Neutrophil (primary cell): ENCODE results near the gene GPX2.

Source experiments
- H3K27ac ChIP-seq: fragments of 200-600 bp; sonication (generic); 2 replicates; pipeline ENCODE4 v1.5.1; 2016; ENCODE audit warnings: mild to moderate bottlenecking, moderate library complexity
- H3K27me3 ChIP-seq: fragments of 200-600 bp; sonication (generic); 2 replicates; pipeline ENCODE4 v1.6.0; 2016; ENCODE audit warnings: mild to moderate bottlenecking
- H3K36me3 ChIP-seq: fragments of 200-600 bp; sonication (generic); 2 replicates; pipeline ENCODE4 v1.5.1; 2017
- H3K4me1 ChIP-seq, 2 experiments: fragments of 200-600 bp in 1 of 2; sonication (generic) in 1 of 2; 1 replicate in 1 of 2; 2 replicates in 1 of 2; pipeline versions ENCODE4 v1.5.1 to v1.6.1; 2013 to 2016; ENCODE audit warnings: low read depth in 1 of 2, low read length in 1 of 2, mild to moderate bottlenecking in 1 of 2, moderate library complexity in 1 of 2; ENCODE audit not compliant: control insufficient read depth in 1 of 2, insufficient read depth in 1 of 2
- H3K4me3 ChIP-seq, 2 experiments: fragments of 200-600 bp in 1 of 2; sonication (generic) in 1 of 2; 1 replicate in 1 of 2; 2 replicates in 1 of 2; pipeline ENCODE4 v1.5.1; 2013 to 2016; ENCODE audit warnings: low read depth in 1 of 2, low read length in 1 of 2, mild to moderate bottlenecking in 1 of 2, moderate library complexity in 1 of 2
- H3K9me3 ChIP-seq: fragments of 200-600 bp; sonication (generic); 2 replicates; pipeline ENCODE4 v1.5.1; 2016
- CTCF ChIP-seq: fragments of 200-600 bp; sonication (generic); IDR thresholded peaks from 2 replicates; pipeline ENCODE4 v1.5.1; 2016; ENCODE audit warnings: antibody characterized with exemption

Gene GPX2

DNA sequence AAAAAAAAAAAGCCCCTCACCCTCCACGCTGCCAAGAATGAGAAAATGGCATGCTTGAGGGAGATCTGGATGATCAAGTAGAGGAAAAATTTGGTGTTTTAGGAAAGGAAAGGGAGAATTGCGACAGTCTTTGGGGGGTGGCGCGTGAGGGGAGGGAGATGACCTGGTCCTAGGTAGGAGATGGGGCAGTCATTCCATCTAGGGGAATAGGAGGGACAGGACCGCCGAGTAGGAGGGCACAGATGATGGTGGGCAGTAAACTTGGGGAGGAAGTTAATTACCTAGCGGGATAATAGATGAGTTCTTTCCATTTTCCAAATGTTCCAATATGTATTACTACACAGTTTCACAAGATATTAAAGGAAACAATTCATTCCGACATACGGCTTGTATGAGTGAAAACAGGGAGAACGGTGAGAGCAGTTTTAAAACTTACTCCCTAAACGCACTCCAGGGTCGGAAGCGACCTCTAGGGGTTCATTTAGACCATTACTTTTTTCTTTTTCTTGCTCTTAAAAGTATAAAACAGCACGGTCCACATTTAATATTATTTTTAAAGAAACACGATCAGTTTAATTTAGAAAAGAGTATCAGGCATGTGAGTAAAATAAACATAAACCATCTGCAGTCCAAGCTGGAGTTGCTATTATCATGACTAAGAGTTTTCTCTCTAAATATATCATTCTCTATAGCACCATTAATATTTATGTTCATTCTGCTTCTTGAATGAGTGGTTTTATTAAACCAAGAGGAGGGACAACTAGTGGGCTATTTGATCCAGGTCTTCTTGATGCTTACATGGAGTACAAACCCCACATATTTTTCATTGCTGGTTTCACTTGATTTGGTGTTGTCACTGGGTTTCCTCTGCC is 41.1 kb upstream of the GPX2 start:
- Histone ChIP-seq H3K36me3 (no peaks in the 10 kb centered on the region), H3K4me3 (no peak overlapping the region), H3K27ac (no peak overlapping the region), H3K9me3 (no peaks in the 10 kb centered on the region), H3K4me1 (peaks cover 22 to 25% of the 10 kb centered on the region in 2 experiments), H3K27me3 (peaks cover 8% of the 10 kb centered on the region)
- TF ChIP-seq CTCF: peak; percentile 44

- no peak overlapping the region for H3K27ac ChIP-seq
- H3K4me1 ChIP-seq: peaks cover 3 to 5% of the 10 kb centered on the region in 2 experiments
- no peak overlapping the region for H3K4me3 ChIP-seq
- H3K27me3 ChIP-seq: peaks cover 48% of the 10 kb centered on the region
- no peaks in the 10 kb centered on the region for H3K9me3 ChIP-seq
- no peak for TF ChIP-seq CTCF
- H3K36me3 ChIP-seq: no peaks in the 10 kb centered on the region
Observed at GRCh38 chr14:64979336-64980074, 37.0 kb upstream of the GPX2 start.

GRCh38 chr14:64974563-64974962 is 32.0 kb upstream of the GPX2 start:
- no peak overlapping the region for H3K27ac ChIP-seq
- H3K9me3 ChIP-seq: no peaks in the 10 kb centered on the region
- no peak for TF ChIP-seq CTCF
- peaks cover 12 to 13% of the 10 kb centered on the region in 2 experiments for H3K4me1 ChIP-seq
- H3K4me3 ChIP-seq: no peak overlapping the region
- H3K27me3 ChIP-seq: peaks cover 91% of the 10 kb centered on the region
- no peaks in the 10 kb centered on the region for H3K36me3 ChIP-seq

DNA sequence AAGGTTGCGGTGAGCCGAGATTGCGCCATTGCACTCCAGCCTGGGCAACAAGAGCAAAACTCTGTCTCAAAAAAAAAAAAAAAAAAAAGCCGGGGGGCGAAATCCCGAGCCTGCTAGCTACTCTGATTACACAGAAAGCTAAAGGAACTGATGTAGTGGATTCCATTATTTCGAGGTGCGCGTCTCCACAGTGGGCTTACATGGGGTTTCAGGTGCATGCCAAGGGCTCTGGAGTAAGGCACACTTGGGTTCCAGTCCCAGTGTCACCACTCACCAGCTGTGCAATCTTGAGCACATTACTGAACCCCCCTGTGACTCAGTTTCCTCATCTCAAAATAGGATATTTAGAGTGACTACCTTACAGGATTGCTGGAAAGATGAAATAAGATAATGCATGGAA is 31.3 kb upstream of the GPX2 start:
- no peak overlapping the region for H3K27ac ChIP-seq
- peaks cover 94% of the 10 kb centered on the region for H3K27me3 ChIP-seq
- H3K4me1 ChIP-seq: peaks cover 12 to 13% of the 10 kb centered on the region in 2 experiments
- TF ChIP-seq CTCF: no peak
- H3K36me3 ChIP-seq: no peaks in the 10 kb centered on the region
- H3K9me3 ChIP-seq: no peaks in the 10 kb centered on the region
- H3K4me3 ChIP-seq: no peak overlapping the region

DNA sequence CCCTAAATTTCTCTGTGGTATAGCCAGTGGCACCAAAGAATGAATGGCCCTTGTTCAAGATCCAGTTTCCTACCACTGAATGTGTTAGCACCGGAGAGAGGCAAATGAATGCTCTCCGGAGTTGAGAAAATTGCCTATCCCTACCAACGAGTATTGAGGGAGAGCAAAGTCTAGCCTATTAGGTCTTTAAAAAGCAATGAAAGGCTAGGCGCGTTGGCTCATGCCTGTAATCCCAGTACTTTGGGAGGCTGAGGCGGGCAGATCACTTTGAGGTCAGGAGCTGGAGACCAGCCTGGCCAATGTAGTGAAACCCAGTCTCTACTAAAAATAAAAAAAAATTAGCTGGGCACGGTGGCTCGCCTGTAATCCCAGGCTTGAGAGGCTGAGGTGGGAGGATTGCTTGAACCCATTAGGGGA is 30.5 kb upstream of the GPX2 start:
- H3K4me3 ChIP-seq: peak overlapping the region in 1 of 2 experiments; percentile 48
- no peaks in the 10 kb centered on the region for H3K9me3 ChIP-seq
- no peak for TF ChIP-seq CTCF

More for the DNA sequence above, 30.5 kb upstream of the GPX2 start:
- peaks cover 12 to 13% of the 10 kb centered on the region in 2 experiments for H3K4me1 ChIP-seq
- no peaks in the 10 kb centered on the region for H3K36me3 ChIP-seq
- no peak overlapping the region for H3K27ac ChIP-seq
- H3K27me3 ChIP-seq: peaks cover 89% of the 10 kb centered on the region
